A549 (cell line): ENCODE data around the gene HDHD5.

Experiments used
- CTCF ChIP-seq: fragments of >200 bp; sonication (Bioruptor Twin); formaldehyde crosslinking; IDR thresholded peaks from 3 replicates; pipeline ENCODE4 v1.5.1; 2016
- EP300 ChIP-seq, 2 experiments: fragments of >200 bp; sonication (Bioruptor Twin); formaldehyde crosslinking; IDR thresholded peaks; 2 replicates in 1 of 2; 3 replicates in 1 of 2; pipeline ENCODE4 v1.6.1; 2016 to 2017
- PBX3 ChIP-seq: IDR thresholded peaks from 2 replicates; pipeline ENCODE4 v1.6.1; 2012
- PHF8 ChIP-seq: fragments of 200-600 bp; sonication (generic); IDR thresholded peaks from 2 replicates; pipeline ENCODE4 v1.6.1; 2016; ENCODE audit warnings: low read depth, mild to moderate bottlenecking, antibody characterized with exemption, moderate library complexity, borderline replicate concordance
- POLR2A ChIP-seq: IDR thresholded peaks from 2 replicates; pipeline ENCODE4 v1.6.1; 2012; ENCODE audit warnings: mild to moderate bottlenecking, low read length
- RAD21 ChIP-seq, 2 experiments: fragments of >200 bp in 1 of 2; sonication (Bioruptor Twin) in 1 of 2; formaldehyde crosslinking in 1 of 2; IDR thresholded peaks in 1 of 2; conservative IDR thresholded peaks in 1 of 2; 2 replicates in 1 of 2; 3 replicates in 1 of 2; pipeline ENCODE4 v1.6.1; 2012 to 2018; ENCODE audit warnings: inconsistent platforms in 1 of 2
- REST ChIP-seq: fragments of 200-600 bp; sonication (generic); IDR thresholded peaks from 2 replicates; pipeline ENCODE4 v1.6.1; 2016; ENCODE audit warnings: antibody characterized with exemption, mild to moderate bottlenecking, moderate library complexity
- USF2 ChIP-seq: fragments of 450-650 bp; IDR thresholded peaks from 2 replicates; pipeline ENCODE4 v1.6.1; 2014; ENCODE audit warnings: antibody characterized with exemption
- TF ChIP-seq, protein P1 (sequence below): fragments of 250-450 bp; sonication (Bioruptor Pico); IDR thresholded peaks from 2 replicates; pipeline ENCODE4 v1.5.0; 2021; ENCODE audit warnings: mild to moderate bottlenecking, moderate library complexity, borderline replicate concordance
- TF ChIP-seq, protein P2 (sequence below): fragments of 150-350 bp; IDR thresholded peaks from 2 replicates; pipeline ENCODE4 v1.6.1; 2014; ENCODE audit warnings: low read depth, mild to moderate bottlenecking, low read length
- TF ChIP-seq, protein P3 (sequence below): IDR thresholded peaks from 2 replicates; pipeline ENCODE4 v1.6.1; 2012; ENCODE audit warnings: low read depth, borderline replicate concordance

- TF ChIP-seq CTCF (no peak), RAD21 (conservative IDR thresholded peaks at IDR 0.05 in 1 of 2, IDR thresholded peaks at IDR 0.05 in 1 of 2) (no peak), EP300 (IDR thresholded peaks at IDR 0.05) (no peak), POLR2A (no peak), PBX3 (no peak), PHF8 (no peak), USF2 (no peak), REST (no peak)
- TF ChIP-seq, protein P1, sequence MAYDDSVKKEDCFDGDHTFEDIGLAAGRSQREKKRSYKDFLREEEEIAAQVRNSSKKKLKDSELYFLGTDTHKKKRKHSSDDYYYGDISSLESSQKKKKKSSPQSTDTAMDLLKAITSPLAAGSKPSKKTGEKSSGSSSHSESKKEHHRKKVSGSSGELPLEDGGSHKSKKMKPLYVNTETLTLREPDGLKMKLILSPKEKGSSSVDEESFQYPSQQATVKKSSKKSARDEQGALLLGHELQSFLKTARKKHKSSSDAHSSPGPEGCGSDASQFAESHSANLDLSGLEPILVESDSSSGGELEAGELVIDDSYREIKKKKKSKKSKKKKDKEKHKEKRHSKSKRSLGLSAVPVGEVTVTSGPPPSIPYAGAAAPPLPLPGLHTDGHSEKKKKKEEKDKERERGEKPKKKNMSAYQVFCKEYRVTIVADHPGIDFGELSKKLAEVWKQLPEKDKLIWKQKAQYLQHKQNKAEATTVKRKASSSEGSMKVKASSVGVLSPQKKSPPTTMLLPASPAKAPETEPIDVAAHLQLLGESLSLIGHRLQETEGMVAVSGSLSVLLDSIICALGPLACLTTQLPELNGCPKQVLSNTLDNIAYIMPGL (CRISPR knock-in tag): no peak
- TF ChIP-seq, protein P2, sequence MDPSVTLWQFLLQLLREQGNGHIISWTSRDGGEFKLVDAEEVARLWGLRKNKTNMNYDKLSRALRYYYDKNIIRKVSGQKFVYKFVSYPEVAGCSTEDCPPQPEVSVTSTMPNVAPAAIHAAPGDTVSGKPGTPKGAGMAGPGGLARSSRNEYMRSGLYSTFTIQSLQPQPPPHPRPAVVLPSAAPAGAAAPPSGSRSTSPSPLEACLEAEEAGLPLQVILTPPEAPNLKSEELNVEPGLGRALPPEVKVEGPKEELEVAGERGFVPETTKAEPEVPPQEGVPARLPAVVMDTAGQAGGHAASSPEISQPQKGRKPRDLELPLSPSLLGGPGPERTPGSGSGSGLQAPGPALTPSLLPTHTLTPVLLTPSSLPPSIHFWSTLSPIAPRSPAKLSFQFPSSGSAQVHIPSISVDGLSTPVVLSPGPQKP: no peak
- TF ChIP-seq, protein P3, sequence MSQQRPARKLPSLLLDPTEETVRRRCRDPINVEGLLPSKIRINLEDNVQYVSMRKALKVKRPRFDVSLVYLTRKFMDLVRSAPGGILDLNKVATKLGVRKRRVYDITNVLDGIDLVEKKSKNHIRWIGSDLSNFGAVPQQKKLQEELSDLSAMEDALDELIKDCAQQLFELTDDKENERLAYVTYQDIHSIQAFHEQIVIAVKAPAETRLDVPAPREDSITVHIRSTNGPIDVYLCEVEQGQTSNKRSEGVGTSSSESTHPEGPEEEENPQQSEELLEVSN: no peak
These were observed 9.8 kb downstream of the HDHD5 start for GRCh38 chr22:17149076-17149815.
